ENCODE data around the gene TMEM94.
"Not testable (repeated sequence)": the region's sequence is repeated elsewhere in the genome, so short reads cannot be mapped to it uniquely, and the experiment has no call there.

Gene TMEM94

DNA sequence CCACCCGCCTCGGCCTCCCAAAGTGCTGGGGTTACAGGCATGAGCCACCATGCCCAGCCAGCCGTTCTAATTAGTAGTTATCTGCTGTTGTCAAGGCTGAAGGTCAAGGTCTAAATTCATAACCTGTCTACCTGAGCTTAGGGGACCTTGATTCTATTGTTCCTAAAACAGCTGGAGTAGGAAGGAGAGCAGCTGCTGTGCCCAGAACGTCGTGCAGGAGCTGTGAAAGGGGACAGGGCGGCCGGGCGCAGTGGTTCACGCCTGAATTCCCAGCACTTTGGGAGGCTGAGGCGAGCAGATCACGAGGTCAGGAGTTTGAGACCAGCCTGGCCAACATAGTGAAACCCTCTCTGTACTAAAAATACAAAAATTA is 21.0 kb downstream of the TMEM94 start:
- DNase-seq = not testable (repeated sequence)

GRCh38 chr17:75478508-75478907 is 22.1 kb downstream of the TMEM94 start:
- no peak for DNase-seq

GRCh38 chr17:75480281-75480680 is 23.8 kb downstream of the TMEM94 start:
- no peak for DNase-seq

GRCh38 chr17:75481194-75482068 is 25.0 kb downstream of the TMEM94 start:
- no peak for DNase-seq

DNA sequence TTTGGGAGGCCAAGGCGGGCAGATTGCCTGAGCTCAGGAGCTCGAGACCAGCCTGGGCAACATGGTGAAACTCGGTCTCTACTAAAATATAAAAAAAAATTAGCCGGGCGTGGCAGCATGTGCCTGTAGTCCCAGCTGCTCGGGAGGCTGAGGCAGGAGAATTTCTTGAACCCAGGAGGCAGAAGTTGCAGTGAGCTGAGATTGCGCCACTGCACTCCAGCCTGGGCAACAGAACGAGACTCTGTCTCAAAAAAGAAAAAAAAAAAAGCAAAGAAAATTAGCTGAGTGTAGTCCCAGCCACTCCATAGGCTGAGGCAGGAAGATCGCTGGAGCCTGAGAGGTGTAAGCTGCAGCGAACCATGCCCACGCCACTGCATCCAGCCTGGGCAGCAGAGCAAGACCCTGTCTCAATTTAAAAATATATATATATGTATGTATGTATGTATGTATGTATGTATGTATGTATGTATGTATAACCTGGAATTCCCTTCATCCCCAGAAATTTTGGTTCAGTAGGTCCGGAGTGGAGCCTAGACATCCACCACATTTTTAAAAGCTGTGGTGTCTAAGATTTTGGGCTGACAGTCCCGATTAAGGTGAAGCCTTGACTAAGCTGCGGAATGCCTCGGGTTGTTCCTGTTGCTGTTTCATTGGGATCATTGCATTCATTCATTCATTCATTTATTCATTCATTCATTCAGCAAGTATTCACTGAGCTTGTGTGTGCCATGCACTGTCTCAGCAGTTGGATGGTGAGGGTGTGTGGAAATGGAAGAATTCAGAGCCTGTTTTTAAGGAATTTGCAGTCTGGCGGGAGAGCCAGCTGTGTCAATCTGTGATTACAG is 25.9 kb downstream of the TMEM94 start:
- no peak for DNase-seq

GRCh38 chr17:75485688-75486087 is 29.3 kb downstream of the TMEM94 start:
- DNase-seq = no peak

GRCh38 chr17:75486151-75486550 is 29.7 kb downstream of the TMEM94 start:
- no peak for DNase-seq

DNA sequence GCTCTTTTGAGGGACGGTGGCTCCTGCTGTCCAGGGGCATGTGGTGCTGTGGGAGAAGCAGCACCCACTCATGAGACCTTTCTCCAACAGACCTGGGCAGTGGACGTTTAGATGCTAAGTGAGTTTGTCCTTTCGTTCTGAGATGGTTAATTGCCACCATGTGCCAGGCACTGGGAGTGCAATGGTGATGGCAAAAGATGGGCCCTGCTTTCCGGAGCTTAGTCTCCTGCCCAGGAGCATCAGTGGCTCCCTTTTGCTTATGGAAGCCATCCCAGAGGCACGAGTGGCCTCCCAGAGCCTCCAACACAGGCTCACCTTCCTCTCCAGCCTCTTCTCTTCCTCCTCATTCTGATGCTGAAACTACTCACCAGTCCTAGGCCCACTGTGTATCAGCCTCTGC is 30.5 kb downstream of the TMEM94 start:
- no peak for DNase-seq

GRCh38 chr17:75487351-75488070 is 31.1 kb downstream of the TMEM94 start:
- DNase-seq = no peak

- DNase-seq = no peak
Observed at GRCh38 chr17:75488693-75489510, 32.5 kb downstream of the TMEM94 start.

DNA sequence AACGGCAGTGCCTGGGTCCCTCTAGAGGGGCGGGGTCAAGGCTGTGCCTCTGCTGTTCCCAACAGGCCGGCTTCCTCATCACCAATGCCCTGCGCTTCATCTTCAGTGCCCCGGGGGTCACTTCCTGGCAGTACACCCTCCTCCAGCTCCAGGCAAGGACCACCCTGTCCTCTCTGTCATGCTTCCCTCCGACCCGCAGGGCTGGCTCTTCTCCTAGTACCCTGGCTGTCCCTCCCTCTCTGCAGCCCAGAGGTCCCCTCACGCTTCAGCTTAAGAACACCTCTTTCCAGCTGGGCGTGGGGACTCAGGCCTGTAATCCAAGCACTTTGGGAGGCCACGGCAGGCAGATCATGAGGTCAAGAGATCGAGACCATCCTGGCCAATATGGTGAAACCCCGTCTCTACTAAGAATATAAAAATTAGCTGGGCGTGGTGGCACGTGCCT is 33.1 kb downstream of the TMEM94 start:
- DNase-seq = no peak

DNA sequence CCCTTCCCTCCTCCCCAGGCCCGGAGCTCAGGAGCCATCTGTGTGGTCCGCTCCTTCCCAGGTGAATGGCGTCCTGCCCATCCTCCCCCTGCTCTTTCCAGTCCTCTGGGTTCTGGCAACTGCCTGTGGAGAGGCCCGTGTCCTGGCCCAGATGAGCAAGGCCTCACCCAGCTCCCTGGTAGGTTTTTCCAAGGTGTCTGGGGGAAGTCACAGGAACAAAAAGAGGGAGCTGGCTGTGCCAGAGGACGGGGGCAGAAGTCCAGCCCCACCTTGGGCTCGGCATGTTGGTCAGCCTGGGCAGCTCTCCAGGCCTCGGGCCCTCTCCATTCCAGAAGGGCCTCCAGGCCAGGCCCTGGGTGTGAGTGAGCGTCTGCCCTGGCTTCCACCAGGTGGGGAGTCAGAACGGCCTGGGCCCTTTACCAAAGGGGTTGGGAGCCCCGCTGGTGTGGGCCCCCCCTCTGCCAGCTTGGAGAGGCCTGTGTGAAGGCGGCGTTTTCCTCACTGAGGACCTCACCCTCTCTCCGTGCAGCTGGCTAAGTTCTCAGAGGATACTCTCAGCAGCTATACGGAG is 33.8 kb downstream of the TMEM94 start:
- no peak for DNase-seq

DNA sequence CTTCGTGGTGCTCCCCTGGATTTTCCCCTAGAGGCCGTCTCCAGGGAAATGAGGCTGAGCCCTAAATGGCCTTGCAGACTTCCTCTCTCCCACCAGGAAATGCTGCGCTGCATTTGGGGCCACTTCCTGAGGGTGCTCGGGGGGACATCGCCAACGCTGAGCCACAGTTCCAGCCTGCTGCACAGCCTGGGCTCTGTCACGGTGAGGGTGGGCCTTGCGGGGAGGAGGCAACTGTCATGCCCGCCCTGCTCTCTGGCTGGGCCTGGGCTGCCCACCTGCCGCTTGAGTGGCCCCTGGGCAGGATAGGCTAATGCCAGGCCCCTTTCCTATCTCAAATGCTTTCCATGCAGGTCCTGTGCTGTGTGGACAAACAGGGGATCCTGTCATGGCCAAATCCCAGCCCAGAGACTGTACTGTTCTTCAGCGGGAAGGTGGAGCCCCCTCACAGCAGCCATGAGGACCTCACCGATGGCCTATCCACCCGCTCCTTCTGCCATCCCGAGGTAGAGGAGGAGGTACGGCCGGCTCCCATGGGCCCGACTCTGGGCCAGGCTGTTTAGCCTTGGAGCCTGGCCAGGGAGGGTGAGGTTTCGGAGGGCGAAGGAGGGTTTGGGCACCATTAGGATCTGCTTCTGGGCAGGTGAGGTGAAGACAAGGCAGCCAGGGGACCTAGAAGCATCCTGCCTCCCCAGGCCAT is 34.7 kb downstream of the TMEM94 start:
- DNase-seq = no peak

- DNase-seq = no peak
Observed at GRCh38 chr17:75491680-75492079, 35.2 kb downstream of the TMEM94 start.

DNA sequence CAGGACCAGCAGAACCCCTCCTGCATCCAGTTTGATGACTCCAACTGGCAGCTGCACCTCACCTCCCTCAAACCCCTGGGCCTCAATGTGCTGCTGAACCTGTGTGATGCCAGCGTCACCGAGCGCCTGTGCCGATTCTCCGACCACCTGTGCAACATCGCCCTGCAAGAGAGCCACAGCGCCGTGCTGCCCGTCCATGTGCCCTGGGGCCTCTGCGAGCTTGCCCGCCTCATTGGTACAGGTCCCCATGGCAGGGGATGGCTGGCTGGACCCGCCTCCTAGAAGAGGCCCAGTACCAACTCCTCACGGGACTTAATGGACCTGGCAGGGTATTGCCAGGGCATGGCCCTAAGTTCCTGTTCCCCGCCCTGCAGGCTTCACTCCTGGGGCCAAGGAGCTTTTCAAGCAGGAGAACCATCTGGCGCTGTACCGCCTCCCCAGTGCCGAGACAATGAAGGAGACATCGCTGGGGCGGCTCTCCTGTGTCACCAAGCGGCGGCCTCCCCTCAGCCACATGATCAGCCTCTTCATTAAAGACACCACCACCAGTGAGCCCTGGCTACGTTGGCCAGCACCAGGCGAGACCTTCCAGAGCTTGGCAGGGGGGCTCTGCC is 36.2 kb downstream of the TMEM94 start:
- DNase-seq = no peak

DNA sequence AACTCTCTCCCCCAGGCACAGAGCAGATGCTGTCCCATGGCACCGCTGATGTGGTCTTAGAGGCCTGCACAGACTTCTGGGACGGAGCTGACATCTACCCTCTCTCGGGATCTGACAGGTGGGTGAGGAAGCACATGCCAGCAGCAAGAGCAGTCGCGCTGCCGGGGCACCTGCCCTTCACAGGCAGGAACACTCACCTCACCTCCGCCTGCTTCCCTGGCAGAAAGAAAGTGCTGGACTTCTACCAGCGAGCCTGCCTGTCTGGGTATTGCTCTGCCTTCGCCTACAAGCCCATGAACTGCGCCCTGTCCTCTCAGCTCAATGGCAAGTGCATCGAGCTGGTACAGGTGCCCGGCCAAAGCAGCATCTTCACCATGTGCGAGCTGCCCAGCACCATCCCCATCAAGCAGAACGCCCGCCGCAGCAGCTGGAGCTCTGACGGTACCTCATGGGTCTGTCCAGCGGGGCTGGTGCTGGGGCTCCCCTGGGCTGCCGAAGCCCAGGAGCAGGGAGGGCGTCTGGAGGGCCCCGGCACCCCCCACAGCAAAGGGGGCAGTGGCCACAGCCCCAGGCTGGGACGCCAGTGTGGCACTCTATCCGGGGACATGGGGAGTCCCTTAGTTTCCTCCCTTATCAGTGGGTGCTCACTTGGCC is 37.2 kb downstream of the TMEM94 start:
- no peak for DNase-seq

DNA sequence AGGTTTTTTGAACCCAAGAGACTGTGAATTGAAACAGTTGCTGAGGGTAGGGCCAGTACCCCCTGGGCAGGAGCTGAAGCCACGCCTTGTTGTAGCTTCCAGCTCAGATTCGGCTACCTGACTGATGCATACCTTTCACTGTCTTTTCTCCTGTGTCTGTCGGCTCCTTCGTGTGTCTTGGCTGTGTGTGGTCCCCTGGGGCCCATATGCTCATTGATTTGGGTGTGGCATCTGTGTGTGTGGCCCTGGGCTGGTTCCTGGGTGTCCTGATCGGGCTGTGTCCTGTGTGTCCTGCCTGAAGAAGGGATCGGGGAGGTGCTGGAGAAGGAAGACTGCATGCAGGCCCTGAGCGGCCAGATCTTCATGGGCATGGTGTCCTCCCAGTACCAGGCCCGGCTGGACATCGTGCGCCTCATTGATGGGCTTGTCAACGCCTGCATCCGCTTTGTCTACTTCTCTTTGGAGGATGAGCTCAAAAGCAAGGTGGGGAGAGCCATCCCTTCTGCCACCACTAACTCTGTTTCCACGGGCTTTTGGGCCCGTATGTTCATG is 38.0 kb downstream of the TMEM94 start:
- DNase-seq = no peak

DNA sequence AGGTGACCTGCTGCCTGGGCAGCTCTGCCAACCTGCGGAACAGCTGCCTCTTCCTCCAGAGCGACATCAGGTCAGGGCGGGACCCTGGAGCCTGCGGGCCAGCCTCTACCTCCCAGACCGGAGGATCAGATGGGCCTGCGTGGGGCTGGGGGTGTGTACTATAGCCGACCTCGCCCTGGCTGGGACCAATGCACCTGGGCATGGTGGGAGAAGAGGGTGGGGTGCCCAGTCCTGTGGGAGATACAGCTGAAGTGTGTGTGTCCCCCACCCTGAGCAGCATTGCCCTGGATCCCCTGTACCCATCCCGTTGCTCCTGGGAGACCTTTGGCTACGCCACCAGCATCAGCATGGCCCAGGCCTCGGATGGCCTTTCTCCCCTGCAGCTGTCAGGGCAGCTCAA is 39.6 kb downstream of the TMEM94 start:
- no peak for DNase-seq

- DNase-seq = no peak
Observed at GRCh38 chr17:75498039-75498725, 41.7 kb downstream of the TMEM94 start.

All from GOT3 (cell line).